DMS 273 (cell line): ENCODE measurements around the gene SGPP1.
"Not testable (repeated sequence)": the region's sequence is repeated elsewhere in the genome, so short reads cannot be mapped to it uniquely, and the experiment has no call there.

Experiments
- DNase-seq: peaks from one replicate; lab custom pipeline; 2025; ENCODE audit not compliant: unreplicated experiment; lab: John Stamatoyannopoulos, UW

Gene SGPP1, protein sequence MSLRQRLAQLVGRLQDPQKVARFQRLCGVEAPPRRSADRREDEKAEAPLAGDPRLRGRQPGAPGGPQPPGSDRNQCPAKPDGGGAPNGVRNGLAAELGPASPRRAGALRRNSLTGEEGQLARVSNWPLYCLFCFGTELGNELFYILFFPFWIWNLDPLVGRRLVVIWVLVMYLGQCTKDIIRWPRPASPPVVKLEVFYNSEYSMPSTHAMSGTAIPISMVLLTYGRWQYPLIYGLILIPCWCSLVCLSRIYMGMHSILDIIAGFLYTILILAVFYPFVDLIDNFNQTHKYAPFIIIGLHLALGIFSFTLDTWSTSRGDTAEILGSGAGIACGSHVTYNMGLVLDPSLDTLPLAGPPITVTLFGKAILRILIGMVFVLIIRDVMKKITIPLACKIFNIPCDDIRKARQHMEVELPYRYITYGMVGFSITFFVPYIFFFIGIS

DNA sequence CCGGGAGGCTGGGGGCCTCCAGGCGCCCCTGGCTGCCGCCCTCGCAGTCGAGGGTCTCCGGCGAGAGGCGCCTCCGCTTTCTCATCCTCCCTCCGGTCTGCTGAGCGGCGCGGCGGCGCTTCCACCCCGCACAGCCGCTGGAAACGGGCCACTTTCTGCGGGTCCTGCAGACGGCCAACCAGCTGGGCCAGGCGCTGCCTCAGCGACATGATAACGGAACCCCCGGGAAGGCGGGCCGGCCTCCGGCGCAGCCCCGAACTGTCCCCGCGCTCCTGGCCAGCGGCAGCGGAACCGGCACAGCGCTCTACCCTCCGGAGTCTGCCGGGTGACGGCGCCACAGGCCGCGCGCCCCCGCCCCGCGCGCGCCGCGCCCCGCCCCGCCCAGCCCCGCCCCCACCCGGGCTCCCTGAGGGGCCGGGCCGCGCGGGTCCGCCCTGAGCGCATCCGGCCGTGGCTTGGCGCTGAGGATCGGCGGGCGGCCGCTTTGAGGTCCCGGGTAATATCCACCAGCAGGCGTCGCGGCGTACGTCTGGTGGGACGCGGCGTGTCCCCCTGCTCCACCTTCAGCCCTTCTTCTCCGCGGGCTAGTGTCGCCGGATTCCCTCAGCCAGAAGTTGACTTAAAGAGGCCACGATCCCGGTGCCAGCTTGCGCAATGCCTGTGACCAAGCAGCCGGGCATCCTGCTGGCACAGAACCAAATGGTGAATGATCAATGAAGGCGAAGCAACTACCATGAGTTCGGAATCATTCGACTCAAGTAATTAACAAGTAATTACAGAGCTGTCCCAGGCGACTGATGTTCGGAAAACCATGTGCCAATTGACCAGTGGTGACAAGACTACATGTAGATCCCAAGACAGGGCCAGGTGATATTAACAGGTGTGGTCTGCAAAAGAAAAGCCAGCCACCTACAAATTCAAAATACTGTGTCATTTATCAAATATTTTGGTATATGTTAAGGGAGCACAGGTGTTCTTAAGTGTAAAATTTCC is at the start of gene SGPP1:
SGPP1 (minus strand) TSS at position 330 of the 993 bp plus-strand sequence; CDS start at position 209, 121 bp downstream.
- DNase-seq = peak; percentile 89

DNA sequence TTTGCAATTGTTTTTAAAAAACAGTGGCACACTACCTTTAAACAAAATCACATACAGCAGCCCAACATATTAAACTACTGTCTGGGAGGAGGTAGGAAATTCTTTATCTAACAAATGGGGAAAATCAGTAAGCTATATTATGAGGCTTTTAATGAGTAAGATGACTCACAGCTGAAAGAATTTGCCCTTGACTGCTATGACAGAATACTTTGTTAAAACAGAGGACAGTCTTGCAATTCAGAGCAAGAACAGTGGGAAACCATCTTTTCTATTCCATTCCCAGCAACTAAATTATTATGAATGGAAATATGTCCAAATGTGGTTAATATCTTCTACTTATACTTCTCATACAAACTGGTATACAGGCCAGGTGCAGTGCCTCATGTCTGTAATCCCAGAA is 49.2 kb upstream of the SGPP1 start:
- no peak for DNase-seq

DNA sequence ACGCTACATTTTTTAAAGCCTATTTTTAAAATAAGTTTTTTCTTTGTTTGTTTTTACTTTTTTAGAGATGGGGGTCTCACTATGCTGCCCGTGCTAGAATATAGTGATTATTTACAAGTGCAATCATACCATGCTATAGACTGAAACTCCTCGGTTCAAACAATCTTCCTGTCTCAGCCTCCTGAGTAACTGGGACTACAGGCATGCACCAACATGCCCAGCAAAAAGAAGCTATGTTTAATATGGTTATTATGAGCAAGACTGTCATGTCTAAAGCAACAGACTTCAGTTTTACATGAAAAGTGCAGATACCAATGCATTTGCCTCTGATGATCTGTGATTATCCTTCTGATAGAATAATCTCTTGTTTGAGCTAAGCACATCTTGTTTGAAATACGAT is 45.6 kb upstream of the SGPP1 start:
- DNase-seq = no peak

DNA sequence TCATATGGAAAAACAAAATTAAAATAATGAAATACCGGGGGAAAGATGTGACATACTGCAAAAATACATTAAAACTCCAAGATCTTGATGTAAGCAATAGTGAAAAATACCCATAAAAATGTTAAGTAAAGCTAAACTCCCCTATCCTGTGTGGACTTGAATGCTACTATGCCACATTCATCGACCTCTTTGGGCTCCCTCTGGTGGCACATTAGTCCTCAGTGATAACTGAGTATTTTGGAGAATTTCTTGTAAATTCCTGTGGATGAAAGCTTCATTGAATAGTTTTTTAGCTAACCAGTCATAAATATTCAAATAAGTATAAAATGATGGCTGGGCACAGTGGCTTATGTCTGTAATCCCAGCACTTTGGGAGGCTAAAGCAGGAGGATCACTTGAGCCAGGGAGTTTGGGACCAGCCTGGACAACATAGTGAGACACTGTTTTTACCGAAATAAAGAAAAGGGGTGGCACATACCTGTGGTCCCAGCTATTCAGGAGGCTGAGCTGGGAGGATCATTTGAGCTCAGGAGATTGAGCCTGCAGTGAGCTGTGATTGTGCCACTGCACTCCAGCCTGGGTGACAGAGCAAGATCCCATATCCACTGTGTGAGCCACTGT is 42.4 kb upstream of the SGPP1 start:
- peak; percentile 62 for DNase-seq

DNA sequence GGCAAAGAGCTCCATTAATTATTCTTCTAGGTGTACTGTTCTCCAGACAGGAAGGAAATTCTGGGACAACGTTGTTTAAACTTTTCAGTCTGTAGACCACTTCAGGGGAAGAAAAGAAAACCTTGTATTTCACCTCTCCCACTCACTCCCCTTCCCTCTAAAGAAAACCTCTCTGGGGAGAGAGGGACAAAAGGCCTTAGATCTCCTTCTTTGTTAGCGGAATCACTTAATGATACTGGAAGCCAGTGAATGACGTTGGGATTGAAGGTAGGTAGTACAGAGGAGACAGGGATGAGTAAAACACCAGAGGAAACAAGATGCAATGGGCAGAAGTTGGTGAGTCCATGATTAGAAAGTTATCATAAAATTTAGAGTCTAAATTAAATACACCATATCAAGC is 38.7 kb upstream of the SGPP1 start:
- DNase-seq = no peak

DNA sequence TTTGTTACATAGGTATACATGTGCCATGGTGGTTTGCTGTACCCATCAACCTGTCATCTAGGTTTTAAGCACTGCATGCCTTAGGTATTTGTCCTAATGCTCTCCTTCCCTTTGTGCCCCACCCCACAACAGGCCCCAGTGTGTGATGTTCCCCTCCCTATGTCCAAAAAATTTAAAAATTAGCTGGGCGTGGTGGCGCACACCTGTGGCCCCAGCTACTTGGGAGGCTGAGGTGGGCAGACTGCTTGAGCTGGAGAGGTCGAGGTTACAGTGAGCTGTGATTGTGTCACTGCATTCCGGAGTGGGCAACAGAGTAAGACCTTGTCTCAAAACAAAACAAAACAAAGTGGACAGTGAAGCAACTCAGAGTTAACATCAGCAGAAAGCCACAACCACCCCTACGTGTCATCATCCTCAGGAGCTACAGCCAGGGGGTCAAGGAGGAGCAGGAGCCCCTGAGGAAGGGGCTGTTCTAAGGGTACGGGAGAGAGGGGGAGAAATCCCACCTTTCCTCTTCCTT is 36.8 kb upstream of the SGPP1 start:
- no peak for DNase-seq

DNA sequence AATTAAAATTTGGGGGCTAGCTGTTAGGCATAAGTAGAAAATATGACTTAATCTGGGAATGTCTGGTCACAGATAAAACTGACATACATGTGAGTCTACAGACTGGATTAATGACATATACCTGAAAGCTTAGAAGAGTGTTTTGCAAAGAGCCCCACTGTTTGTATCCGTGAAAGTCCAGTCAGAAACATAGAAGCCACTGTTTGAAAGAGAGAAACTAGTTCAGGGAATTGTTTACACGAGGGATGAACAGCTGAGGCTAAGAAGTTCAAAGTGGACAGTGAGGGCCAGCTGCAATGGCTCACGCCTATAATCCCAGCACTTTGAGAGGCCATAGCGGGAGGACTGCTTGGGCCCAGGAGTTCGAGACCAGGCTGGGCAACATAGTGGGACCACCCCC is 36.2 kb upstream of the SGPP1 start:
- DNase-seq = no peak

DNA sequence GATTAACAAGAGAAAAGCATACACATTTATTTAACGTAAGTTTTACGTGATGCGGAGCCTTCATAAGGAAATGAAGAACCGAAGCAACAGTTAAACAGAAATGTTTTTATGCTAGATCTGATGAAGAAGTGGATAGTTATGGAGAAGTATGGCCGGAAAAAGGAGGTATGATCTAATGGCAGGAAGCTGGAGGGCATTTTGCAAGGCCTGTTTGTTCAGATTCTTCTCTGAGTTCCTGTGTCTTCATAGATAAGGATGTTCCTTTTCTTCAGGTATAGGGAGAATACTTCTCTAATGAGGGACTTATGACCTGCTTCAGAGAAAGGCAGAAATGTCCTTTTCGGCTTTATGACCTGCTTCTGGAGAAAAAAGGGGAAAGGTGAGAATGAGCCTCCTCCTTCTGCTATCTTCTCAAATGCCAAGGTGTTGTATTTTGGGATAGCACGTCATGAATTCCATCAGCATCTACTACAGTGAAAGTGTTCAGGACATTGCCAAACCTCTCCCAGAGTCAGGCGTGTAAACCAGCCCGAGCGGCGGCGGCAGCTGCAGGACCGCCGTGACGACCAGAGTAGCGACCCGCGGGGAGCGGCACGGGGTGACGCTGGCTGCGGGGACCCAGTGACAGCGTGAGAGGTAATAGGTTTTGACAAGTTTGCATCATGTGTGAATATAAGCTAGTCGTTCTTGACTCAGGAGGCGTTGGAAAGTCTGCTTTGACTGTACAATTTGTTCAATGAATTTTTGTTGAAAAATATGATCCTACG is 33.7 kb upstream of the SGPP1 start:
- no peak for DNase-seq

DNA sequence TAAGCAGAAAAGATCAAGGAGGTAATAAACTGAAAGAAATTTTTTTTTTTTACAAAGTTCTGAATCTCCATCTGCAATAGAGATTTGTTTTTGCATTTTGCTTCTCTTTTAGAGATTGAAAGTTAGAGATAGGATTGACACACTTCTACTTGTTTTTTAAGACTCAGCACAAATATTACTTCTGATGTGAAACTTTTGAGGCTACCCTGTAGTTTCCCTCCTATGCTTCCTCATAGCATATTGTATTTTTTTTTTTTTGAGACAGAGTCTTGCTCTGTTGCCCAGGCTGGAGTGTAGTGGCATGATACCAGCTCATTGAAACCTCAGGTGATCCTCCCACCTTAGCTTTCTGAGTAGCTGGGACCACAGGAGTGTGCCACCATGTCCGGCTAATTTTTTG is 32.1 kb upstream of the SGPP1 start:
- DNase-seq = no peak

DNA sequence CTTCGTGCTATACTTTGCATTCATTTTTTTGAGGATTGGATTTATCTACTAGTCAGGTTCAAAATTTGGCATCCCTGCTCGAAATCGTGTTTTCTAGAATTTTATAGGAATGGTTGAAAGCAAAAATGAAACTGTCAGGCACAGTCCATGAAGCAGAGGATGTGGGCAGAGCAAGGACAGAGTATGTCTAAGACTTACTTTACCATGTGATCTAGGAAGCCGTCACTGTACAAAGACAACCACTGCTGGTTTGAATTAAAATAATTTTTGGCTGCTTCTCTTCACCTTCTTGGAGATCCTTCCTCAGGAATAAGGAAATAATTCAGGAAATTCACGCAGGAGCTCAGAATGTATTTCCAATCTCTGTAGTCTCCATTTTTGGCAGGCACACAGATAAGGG is 31.6 kb upstream of the SGPP1 start:
- no peak for DNase-seq

DNA sequence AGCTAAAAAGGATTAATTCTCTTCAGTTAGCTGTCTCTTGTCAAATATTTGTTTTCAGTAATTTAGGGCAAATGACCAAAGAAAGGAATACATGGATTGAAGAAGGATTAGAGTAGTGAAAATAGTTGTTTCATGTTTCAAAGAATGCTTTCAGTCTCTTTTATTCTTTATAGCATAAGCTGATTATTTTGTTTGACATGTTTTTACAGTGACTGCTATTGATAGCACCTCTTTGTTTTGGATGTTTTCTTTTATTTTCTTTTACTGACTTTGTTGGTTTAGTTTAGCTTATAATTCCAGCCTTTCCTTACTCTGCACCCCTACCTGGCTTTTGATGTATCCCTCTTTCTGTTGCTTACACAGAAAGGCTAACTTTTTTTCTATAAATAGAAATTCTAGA is 29.3 kb upstream of the SGPP1 start:
- DNase-seq = no peak

DNA sequence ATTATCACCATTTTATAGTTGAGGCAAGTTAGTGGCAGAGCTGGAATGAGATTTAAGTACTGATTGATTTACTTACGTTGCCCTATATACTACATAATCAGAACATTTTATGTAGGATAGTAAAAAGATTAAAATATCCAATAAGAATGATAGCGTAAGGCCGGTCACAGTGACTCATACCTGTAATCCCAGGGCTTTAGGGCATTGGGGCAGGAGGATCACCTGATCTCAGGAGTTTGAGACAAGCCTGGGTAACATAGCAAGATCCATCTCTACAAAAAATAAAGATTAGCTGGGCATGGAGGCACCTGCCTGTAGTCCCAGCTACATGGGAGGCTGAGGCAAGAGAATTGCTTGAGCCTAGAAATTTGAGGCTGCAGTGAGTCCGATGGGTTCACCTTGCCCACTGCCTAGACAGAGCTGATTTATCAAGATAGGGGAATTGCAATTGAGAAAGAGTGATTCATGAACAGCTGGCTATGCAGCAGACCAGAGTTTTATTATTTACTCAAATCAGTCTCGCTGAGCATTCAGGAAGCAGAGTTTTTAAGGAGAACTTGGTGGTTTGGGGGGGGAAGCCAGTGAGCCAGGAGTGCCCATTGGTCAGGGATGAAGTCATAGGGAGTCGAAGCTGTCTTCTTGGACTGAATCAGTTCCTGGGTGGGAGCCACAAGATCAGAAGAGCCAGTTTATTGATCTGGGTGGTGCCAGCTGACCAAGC is 24.7 kb upstream of the SGPP1 start:
- no peak for DNase-seq

DNA sequence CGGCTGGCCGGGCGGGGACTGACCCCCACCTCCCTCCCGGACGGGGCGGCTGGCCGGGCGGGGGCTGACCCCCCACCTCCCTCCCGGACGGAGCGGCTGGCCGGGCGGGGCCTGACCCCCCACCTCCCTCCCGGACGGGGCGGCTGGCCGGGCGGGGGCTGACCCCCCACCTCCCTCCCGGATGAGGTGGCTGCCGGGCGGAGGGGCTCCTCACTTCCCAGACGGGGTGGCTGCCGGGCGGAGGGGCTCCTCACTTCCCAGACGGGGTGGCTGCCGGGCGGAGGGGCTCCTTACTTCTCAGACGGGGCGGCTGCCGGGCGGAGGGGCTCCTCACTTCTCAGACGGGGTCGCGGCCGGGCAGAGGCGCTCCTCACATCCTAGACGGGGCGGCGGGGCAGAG is 23.2 kb upstream of the SGPP1 start:
- not testable (repeated sequence) for DNase-seq

DNA sequence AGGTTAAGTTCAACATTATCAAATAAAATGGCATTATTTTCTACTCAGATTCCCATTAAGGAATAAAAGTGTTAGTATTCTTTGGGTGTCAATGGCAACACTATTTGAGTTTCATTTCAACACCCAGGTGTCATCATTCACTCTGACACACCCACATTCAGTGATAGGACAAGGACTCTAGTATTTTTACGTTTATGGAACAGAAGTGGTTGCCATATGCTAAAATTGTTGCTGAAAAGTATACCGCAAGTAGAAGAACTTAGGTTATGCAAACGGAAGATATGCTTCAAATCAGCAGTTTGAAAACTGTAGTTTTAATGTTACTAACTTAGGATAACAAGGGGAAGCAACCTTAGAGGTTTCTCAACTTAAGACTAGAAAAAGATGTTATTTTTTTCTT is 20.0 kb upstream of the SGPP1 start:
- DNase-seq = no peak

DNA sequence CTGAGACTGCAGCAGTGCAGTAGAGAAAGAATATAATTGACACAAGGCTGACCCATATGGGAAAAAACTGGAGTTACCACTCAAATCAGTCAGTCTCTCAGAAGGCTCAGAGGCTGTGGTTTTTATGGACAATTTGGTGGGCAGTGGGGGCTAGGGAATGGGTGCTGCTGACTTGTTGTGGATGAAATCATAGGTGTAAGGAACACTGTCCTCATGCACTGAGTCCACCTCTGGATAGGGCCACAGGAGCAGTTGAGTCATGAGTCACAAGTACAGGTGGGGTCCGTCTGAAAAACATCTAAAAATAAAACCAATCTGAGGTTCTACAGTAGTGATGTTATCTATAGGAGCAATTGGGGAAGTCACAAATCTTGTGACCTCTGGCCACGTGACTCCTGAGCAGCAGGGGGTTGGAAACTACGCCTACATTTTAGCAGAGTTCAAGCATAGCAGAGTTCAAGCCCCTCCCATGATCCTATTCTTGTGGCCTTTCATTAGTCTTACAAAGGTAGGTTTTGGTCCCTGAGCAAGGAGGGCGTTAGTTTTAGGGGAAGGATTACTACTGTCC is 18.1 kb upstream of the SGPP1 start:
- DNase-seq = no peak

DNA sequence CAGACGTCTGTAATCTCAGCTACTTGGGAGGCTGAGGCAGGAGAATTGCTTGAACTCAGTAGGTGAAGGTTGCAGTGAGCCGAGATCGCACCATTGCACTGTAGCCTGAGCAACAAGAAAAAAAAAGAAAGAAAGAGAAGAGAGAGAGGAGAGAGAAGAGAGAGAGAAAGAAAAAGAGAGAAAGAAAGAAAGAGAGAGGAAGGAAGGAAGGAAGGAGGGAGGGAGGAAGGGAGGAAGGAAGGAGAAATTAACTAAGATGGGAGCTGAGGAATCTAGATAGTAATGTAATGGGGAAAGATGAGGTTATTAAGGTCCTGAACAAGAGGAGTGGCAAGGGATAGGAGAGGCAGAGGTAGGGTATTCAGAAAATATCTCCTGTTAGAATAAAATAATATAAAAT is 17.4 kb upstream of the SGPP1 start:
- no peak for DNase-seq

DNA sequence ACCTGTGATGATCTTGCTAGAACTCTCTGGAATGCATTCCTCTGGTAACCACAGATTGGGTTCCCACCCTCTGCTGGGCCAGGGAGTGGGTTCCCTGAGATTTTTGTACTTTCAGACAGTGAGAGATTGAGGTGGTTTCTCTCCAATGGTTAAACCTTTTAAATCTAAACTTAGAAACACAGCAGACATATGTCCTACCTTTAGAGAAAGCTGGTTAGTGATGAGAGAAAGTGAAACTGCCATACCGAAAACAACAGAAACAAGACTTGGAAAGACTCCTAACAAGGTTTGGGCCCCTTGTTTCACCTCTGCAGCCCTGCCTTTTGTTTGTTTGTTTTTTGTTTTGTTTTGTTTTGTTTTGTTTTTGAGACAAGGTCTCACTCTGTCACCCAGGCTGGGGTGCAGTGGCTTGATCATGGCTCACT is 9.7 kb upstream of the SGPP1 start:
- DNase-seq = no peak

DNA sequence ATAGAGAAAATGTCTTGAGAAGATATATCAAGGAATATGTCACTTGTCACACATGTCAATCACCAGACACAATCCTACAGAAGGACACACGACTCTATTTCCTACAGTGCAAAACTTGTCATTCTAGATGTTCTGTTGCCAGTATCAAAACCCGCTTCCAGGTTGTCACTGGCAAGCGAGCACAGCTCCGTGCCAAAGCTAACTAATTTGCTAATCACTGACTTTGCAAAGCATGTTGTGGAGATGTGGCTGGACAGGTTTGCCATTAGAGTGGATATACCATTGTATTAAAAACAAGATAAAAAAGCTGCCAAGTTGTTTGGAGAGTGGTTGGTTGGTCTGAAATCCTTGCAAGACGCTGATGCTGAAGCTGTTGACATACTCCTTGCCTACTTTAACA is 7.9 kb upstream of the SGPP1 start:
- DNase-seq = no peak

DNA sequence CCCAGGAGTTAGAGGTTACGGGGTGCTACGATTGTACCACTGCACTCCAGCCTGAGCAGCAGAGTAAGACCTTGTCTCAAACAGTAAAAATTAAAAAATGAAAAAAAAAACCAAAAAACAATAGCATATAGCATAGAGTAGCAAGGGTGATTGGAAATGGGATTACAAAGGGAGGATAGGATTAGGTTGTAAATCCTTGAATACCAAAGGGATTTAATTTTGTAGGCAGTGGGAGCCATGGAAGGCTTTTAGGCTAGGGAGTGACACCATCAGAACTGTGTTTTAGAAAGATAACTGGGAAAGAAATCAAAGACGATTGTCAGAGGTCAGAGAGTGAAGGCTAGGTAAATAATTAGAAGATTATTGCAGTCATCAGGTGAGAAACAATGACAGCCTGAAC is 2.8 kb upstream of the SGPP1 start:
- no peak for DNase-seq
